GM23338 (cell line): ENCODE measurements around the gene PAIP1.

ENCODE experiments used
- CREB1 ChIP-seq: fragments of 250-450 bp; sonication (Bioruptor Pico); IDR thresholded peaks from 2 replicates; pipeline ENCODE4 v1.5.0; 2020; ENCODE audit warnings: low read depth, mild to moderate bottlenecking, moderate library complexity
- CTCF ChIP-seq, 2 experiments: fragments of 200-600 bp in 1 of 2; sonication (generic) in 1 of 2; conservative IDR thresholded peaks; 2 replicates each; pipeline versions ENCODE4 v1.5.1 to v1.6.1; 2016 to 2017; ENCODE audit warnings: antibody characterized with exemption in 2 of 2, low read depth in 2 of 2, mild to moderate bottlenecking in 2 of 2, moderate library complexity in 1 of 2
- EZH2 ChIP-seq: fragments of 200-600 bp; sonication (generic); IDR thresholded peaks from one replicate; pipeline ENCODE4 v1.8.0; 2017; ENCODE audit warnings: antibody characterized with exemption, mild to moderate bottlenecking, low read depth; ENCODE audit not compliant: unreplicated experiment
- EZH2phosphoT487 ChIP-seq: fragments of 200-600 bp; sonication (generic); IDR thresholded peaks from one replicate; pipeline ENCODE4 v1.8.1; 2018; ENCODE audit warnings: antibody characterized with exemption; ENCODE audit not compliant: unreplicated experiment
- NANOG ChIP-seq: IDR thresholded peaks from 2 replicates; pipeline ENCODE4 v1.6.1; 2016; ENCODE audit warnings: antibody characterized with exemption, borderline replicate concordance
- TF ChIP-seq, protein P1 (sequence below): IDR thresholded peaks from one replicate; pipeline ENCODE4 v1.6.1; 2018; ENCODE audit warnings: antibody characterized with exemption; ENCODE audit not compliant: unreplicated experiment

DNA sequence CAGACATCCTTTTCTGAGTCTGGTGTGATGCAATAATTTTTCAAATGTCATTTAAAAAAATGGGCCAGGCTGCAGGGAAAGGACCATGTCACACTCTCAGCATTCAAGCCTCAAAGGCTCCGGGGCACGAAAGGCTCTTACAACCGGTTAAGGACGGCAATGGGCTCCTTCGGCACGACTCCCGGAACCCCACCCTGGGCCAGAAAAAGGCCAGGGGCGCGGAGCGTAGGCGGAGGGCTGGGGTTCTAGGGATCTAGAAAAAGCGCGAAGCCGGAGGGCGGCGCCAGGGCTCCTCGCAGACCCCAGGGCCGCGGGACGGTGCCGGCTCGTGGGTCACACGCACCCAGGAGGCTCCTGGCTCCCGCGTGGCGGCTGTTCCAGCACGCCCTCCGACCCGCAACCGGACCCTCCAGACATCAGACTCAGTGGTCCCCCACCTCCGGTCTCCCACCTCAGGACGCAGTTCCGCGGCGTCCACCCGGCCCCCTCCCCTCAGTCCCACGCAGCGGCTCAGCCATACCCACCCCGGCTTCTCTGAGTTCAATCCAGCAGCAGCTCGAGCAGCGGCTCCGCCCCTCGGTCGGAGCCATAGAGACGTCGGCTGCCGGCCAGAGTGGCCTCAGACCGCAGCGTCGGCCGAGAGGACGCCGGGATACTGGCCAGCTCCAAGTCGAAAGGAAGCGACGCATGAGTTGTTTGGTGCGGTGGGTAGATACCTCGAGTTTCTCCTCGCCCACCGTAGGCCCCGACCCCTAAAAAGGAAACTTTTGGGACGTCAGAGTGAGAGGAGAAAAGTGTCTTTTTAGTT is 73.4 kb downstream of the PAIP1 start, which contains the start of gene TMEM267:
- peak; percentile 73 for TF ChIP-seq CREB1 (CRISPR knock-in tag)
- TF ChIP-seq CTCF (conservative IDR thresholded peaks at IDR 0.05; ENCODE audit: low read depth in 2 of 2) = no peak
- TF ChIP-seq EZH2phosphoT487 = no peak
- no peak for TF ChIP-seq NANOG
- no peak for TF ChIP-seq EZH2
- TF ChIP-seq, protein P1, sequence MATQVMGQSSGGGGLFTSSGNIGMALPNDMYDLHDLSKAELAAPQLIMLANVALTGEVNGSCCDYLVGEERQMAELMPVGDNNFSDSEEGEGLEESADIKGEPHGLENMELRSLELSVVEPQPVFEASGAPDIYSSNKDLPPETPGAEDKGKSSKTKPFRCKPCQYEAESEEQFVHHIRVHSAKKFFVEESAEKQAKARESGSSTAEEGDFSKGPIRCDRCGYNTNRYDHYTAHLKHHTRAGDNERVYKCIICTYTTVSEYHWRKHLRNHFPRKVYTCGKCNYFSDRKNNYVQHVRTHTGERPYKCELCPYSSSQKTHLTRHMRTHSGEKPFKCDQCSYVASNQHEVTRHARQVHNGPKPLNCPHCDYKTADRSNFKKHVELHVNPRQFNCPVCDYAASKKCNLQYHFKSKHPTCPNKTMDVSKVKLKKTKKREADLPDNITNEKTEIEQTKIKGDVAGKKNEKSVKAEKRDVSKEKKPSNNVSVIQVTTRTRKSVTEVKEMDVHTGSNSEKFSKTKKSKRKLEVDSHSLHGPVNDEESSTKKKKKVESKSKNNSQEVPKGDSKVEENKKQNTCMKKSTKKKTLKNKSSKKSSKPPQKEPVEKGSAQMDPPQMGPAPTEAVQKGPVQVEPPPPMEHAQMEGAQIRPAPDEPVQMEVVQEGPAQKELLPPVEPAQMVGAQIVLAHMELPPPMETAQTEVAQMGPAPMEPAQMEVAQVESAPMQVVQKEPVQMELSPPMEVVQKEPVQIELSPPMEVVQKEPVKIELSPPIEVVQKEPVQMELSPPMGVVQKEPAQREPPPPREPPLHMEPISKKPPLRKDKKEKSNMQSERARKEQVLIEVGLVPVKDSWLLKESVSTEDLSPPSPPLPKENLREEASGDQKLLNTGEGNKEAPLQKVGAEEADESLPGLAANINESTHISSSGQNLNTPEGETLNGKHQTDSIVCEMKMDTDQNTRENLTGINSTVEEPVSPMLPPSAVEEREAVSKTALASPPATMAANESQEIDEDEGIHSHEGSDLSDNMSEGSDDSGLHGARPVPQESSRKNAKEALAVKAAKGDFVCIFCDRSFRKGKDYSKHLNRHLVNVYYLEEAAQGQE = no peak
